HG02852 (cell line): Measurements from ENCODE around the gene CDKN2B.
A peak's percentile ranks its signal among the peaks of the same experiment; 100 is the strongest.

Experiments
- ATAC-seq: cut with Tn5 transposase; IDR thresholded peaks from one replicate; pipeline ENCODE4 v1.9.1; 2021; ENCODE audit warnings: mild to moderate bottlenecking, moderate library complexity; ENCODE audit not compliant: unreplicated experiment

Gene CDKN2B

DNA sequence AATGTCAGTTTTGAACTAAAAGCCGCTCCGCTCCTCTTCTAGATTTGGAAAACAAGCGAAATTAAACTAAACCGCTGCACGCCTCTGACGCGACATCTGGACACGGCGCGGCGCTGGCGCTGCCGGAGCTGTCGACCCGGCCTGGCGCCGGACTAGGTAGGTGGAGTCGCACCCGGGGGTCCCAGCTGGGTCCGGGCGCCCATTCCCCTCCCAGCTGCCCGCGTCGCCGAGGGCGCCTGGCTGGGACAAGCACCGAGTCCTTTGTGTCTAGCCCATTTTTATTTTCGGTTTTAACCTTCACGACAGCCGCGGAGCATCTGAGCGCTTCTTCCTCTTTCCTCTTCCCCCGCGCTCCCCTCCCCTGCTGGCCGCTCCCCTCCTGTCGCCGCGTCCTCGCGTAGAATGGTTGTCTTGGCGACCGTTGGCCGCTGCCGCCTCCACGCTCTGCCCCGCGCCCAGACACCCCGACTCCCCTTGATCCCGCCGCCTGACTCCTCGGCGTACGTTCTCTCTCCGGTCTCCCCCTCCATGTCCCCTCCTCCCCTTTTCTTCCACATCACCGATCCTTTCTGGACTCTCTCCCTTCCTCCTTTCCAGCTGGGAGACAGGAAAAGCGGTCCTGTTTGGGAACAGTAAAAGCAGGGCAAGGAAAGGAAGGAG lies 14.0 kb downstream of the CDKN2B start:
- peak; percentile 84 for ATAC-seq

- ATAC-seq: peak; percentile 41
Measured at GRCh38 chr9:21994556-21995005, 14.5 kb downstream of the CDKN2B start, which contains the start of gene CDKN2B-AS1. TSS of gene CDKN2B-AS1 (plus strand) at chr9:21994791.

DNA sequence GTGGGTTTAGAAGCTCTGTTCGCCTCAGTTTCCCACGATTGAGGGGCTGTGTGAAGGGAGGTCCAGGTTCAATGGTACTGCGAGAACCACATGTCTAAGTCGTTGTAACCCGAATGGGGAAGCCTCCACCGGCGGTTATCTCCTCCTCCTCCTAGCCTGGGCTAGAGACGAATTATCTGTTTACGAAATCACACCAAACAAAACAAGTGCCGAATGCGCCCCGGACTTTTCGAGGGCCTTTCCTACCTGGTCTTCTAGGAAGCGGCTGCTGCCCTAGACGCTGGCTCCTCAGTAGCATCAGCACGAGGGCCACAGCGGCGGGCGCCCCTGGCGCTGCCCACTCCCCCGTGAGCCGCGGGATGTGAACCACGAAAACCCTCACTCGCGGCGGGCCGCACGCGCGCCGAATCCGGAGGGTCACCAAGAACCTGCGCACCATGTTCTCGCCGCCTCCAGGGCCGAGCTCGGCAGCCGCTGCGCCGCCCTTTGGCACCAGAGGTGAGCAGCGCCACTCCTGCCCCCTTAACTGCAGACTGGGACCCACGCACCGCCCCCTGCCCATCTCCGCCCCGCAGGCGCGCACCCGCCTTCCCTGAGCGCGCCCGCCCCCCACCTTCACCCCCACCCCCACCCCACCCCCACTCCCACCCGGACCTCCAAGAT lies 15.1 kb downstream of the CDKN2B start, which contains the start of gene CDKN2A:
Gene CDKN2A, minus strand, starts transcription at position 500 of the 663 bp plus-strand sequence.
- ATAC-seq: peak; percentile 35

- ATAC-seq: no peak
Measured at GRCh38 chr9:21993007-21993406, 16.1 kb downstream of the CDKN2B start.

DNA sequence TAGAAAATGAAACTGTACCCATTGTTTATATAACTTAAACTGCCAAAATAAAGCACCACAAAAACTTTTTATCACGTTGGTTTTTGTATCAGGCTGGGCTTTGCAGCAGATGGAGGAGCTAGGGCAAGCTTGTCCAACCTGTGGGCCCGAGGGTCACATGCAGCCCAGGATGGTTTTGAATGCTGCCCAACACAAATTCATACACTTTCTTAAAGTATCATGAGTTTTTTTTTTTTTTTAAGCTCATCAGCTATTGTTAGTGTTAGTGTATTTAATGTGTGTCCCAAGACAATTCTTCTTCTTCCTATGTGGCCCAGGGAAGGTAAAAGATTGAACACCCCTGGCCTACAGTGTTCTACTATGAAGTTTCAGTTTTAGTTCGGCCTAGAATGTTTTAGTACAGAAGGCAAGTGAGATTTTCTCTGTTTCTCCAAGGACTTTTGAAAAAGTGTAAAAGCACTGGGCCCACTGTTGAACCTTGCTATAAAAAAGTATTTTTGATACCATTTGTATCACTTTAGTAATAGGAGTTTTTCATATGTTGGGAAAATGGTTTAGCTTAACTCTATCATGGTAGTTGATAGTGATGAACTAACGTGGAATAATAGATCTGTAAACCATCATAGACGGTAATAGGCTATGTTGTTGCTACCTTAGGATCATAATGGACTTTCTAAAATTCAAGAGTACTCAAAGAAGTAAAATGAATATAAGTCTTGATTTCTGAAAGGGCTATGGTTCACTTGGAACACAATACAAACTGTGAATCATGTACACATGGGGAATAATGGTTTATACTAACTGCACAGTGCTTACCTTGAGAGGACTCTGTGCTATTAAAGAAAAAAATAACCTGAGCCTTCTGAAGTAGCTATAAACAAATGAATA lies 17.8 kb downstream of the CDKN2B start:
- no peak for ATAC-seq

- no peak for ATAC-seq
Measured at GRCh38 chr9:21989440-21990189, 19.5 kb downstream of the CDKN2B start.

GRCh38 chr9:21988056-21988990 lies 20.8 kb downstream of the CDKN2B start:
- ATAC-seq: no peak

DNA sequence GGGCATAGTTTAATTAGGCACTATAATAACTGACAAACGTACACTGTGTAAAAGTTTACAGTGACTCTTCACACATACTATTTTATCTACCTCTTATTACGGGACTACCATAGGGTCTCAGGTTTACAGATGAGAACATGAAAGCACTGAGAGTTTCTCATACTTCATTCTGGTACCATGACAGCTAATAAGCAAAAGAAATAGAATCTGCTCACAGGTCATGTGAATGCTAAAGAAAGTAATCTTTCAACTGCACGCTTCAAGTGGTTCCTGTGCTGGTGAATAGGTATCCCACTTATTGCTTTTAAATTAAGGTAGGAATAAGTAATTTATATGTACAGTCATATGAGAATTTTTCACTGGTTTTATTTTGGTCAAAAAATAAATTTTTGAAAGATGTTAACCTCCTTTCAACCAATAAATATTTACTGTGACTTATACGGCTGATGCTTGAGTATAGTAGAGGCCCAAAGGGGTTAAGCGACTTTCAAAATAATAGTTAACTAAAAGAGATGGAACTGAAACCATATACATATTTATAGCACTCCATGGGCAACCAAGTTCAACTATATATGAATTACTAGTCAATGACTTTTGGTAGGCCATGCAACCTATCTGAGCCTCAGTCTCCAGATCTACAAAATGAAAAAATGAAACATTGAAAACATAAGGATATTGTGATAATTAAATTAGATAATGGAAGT lies 23.0 kb downstream of the CDKN2B start:
- peak; percentile 45 for ATAC-seq

- ATAC-seq: no peak
Measured at GRCh38 chr9:21984101-21984500, 25.0 kb downstream of the CDKN2B start.

- ATAC-seq: no peak
Measured at GRCh38 chr9:21983561-21983935, 25.6 kb downstream of the CDKN2B start.

GRCh38 chr9:21982861-21983560 lies 26.1 kb downstream of the CDKN2B start:
- ATAC-seq: no peak

DNA sequence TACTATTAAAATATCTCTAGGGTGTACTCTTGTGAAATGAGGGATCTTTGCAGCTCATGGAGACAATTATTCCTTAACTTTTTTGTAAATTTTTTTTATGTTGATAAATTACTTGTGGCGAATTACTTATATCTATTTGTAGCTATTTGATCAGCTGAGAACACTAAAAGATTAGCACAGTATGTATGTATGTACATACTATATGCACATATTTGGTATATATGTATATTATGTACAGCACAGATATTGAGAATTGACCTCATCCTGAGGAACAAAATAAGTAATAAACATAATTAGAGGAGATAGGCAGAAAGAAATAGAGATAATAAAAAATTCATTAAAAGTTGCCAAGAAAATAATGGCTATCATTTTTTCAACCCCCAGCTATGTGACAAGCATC lies 26.7 kb downstream of the CDKN2B start:
- no peak for ATAC-seq

DNA sequence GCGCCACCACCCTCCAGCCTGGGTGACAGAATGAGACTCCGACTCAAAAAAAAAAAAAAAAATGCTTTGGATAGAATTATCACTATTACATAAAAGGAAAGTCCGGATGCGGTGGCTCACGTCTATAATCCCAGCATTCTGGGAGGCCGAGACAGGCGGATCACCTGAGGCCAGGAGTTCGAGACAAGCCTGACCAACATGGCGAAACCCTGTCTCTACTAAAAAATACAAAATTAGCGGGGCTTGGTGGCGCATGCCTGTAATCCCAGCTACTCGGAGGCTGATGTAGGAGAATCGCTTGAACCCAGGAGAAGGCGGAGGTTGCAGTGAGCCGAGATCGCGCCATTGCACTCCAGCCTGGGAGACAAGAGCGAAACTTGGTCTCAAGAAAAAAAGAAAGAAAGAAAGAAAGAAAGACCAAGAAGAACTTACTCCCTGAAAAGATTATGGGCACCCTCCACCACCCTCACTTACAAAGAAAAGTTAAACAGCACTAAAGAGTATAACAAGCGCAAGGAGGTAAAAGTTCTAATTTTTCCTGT lies 32.7 kb downstream of the CDKN2B start:
- ATAC-seq: no peak

- ATAC-seq: peak; percentile 63
Measured at GRCh38 chr9:21974722-21975409, 34.2 kb downstream of the CDKN2B start.

- no peak for ATAC-seq
Measured at GRCh38 chr9:21974343-21974721, 34.8 kb downstream of the CDKN2B start.

DNA sequence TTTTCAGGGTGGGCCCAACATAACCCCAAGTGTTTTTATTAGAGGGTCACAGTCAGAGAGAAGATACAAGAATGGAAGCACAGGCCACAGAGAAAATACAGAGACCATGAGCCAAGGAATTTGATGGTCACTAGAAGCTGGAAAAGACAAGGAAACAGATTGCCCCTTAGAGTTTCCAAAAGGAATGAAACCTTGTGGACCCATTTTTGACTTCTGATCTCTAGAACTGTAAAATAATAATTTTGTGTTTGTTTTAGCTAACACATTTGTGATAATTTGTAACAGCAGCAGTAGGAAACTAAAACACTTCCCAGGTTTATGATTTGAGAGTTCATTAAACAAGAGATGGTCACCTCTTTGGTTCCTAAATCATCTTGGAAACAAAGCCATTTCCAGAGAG lies 36.7 kb downstream of the CDKN2B start:
- no peak for ATAC-seq

DNA sequence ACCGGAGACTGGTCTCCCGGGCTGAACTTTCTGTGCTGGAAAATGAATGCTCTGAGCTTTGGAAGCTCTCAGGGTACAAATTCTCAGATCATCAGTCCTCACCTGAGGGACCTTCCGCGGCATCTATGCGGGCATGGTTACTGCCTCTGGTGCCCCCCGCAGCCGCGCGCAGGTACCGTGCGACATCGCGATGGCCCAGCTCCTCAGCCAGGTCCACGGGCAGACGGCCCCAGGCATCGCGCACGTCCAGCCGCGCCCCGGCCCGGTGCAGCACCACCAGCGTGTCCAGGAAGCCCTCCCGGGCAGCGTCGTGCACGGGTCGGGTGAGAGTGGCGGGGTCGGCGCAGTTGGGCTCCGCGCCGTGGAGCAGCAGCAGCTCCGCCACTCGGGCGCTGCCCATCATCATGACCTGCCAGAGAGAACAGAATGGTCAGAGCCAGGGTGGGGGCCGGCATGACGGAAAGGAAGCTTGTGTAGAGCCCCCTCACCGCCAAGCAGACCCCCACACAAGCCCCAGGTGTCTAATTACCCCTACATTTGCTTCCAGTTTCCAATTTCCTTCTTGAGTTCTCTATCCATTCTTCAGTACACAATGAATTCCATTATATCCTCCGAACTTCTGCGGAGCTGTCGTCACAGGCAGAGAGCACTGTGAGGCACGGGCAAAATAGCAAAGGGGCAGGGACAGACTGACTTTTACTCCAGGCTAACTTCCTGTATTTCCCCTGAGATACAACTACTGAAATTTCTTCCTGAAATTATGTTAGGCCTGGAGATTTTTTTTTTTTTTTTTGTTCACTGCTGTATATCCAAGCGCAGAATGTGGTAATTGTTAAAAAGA lies 38.1 kb downstream of the CDKN2B start:
- no peak for ATAC-seq
